Mesodermal cell (in vitro differentiated cells): Measurements from ENCODE around the gene EHBP1L1. TPM values are rescaled to one million over a fixed set of nuclear protein-coding genes. Genes with fewer than 3 reads are reported as not detected.

Experiments used
- H3K27ac ChIP-seq: 2 replicates; pipeline ENCODE4 v1.7.0; 2013; ENCODE audit warnings: mild to moderate bottlenecking, low read depth, low read length, moderate library complexity; ENCODE audit not compliant: severe bottlenecking
- H3K36me3 ChIP-seq: 2 replicates; pipeline ENCODE4 v1.7.1; 2013; ENCODE audit warnings: mild to moderate bottlenecking, low read length, moderate library complexity; ENCODE audit not compliant: control insufficient read depth, insufficient read depth
- H3K4me1 ChIP-seq: one replicate; pipeline ENCODE4 v1.7.1; 2013; ENCODE audit warnings: mild to moderate bottlenecking, low read length; ENCODE audit not compliant: insufficient read depth, control insufficient read depth, poor library complexity, severe bottlenecking
- H3K4me3 ChIP-seq: 2 replicates; pipeline ENCODE4 v1.7.0; 2013; ENCODE audit warnings: low read length, control low read depth, mild to moderate bottlenecking; ENCODE audit not compliant: insufficient read depth, poor library complexity, severe bottlenecking; ENCODE audit errors: extremely low read depth
- H3K9me3 ChIP-seq: 2 replicates; pipeline ENCODE4 v1.7.1; 2013; ENCODE audit warnings: mild to moderate bottlenecking, low read length, moderate library complexity; ENCODE audit not compliant: control insufficient read depth
- WGBS, 2 experiments: methylation state at CpG; one replicate each; pipeline ENCODE4 v1.1.5; 2013; ENCODE audit warnings: missing lambda C conversion rate in 2 of 2; ENCODE audit not compliant: insufficient coverage in 2 of 2; 5-methylcytosine and 5-hydroxymethylcytosine counted together
- polyA plus RNA-seq, 2 experiments: library from polyadenylated mRNA; stranded (reverse); fragments of 50-300 nt; gene quantifications; one replicate each; pipeline ENCODE4 v1.2.3, GENCODE V29; 2013

Gene EHBP1L1
- polyA plus RNA-seq (2013, experiment 1 of 2), result 18.8 TPM
- polyA plus RNA-seq (2013, experiment 2 of 2), result 18.2 TPM

DNA sequence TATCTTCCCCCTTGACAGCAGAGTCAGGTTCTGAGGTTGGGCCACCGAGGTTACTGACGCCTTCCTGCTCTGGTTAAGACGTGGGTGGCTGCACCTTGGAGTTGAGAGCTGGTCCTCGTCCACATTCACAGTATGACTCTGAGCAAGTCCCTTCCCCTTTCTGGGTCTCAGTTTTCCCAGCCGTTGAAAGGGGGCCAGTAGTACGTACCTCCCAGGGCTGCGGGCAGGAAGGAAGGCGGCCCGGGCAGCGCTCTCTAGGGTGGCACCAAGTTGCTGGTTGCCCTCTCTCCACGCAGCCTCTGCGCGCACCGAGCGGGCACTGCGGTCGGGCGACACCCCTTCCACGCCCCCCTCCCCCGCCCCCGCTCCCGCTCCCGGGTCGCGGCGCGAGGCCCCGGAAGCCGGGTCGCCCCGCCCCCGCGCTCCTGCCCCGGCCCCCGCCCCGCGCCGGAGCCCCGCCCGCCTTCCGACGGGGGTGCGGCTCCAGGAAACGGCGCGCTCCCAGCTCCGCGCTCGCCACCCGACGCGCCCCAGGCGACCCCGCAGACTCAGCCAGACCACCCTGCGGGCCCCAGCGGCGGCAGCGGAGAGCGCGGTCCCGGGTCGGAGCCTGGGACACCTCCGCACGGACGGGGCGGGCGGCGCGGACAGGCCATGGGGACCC, at the start of gene EHBP1L1:
Gene EHBP1L1, plus strand, starts transcription at position 486 of the 664 bp plus-strand sequence. CDS start 250 bp downstream, outside the sequence.
- H3K36me3 ChIP-seq, result peaks cover 12% of the 10 kb centered on the region
- 2 to 7% methylated on average over 26 to 47 of the region's 69 CpGs for WGBS, 2 experiments
- peaks cover 50% of the 10 kb centered on the region for H3K4me1 ChIP-seq
- no peaks in the 10 kb centered on the region for H3K9me3 ChIP-seq
- peak within 1 kb of the TSS; percentile 75 for H3K27ac ChIP-seq
- H3K4me3 ChIP-seq, result peak within 1 kb of the TSS; percentile 37

DNA sequence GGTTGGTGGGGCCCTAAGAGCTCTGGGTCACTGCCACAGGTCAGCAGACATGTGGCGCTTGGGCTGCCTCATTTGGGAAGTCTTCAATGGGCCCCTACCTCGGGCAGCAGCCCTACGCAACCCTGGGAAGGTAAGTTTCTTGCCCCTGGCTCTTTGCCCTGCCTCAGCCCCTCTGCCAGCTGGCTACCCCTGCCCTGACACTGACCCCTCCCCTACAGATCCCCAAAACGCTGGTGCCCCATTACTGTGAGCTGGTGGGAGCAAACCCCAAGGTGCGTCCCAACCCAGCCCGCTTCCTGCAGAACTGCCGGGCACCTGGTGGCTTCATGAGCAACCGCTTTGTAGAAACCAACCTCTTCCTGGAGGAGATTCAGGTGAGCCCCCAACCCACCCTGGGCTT, 49.1 kb upstream of the EHBP1L1 start:
- no peaks in the 10 kb centered on the region for H3K9me3 ChIP-seq
- H3K36me3 ChIP-seq, result peaks cover 53% of the 10 kb centered on the region
- WGBS, 2 experiments, result 97 to 98% methylated on average over 7 to 8 of the region's 8 CpGs
- no peak overlapping the region for H3K27ac ChIP-seq
- H3K4me3 ChIP-seq, result no peak overlapping the region
- peaks cover 27% of the 10 kb centered on the region for H3K4me1 ChIP-seq

DNA sequence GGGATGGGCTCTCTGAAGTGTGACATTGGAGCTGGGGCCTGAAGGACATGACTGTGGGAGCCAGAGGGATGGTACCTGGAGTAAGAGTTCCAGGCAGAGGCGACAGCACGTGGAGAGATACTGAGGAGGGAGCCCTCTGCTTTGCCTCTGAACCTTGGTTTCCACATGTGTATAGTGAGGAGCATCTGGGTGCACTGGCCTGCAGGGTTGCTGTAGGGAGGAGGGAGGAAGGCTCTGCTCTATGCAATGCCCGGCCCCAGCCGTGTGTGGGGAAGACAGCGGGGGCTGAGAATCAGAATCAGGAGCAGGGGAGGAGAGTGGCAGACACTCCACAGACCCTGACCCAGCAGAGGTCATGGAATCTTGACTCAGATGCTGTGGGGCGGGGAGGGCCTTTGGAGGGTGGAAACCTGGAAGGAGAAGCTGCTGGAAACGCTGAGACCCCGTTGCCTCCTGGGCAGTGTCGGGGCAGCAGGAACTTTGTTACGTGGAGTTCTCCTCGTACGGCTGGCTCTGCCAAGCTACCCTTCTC, 47.0 kb upstream of the EHBP1L1 start:
- no peaks in the 10 kb centered on the region for H3K9me3 ChIP-seq
- peaks cover 72% of the 10 kb centered on the region for H3K36me3 ChIP-seq
- peaks cover 7% of the 10 kb centered on the region for H3K4me1 ChIP-seq
- H3K27ac ChIP-seq, result no peak overlapping the region
- H3K4me3 ChIP-seq, result no peak overlapping the region
- WGBS, 2 experiments, result 98 to 99% methylated on average over 7 to 12 of the region's 12 CpGs

- H3K9me3 ChIP-seq, result no peaks in the 10 kb centered on the region
- no peak overlapping the region for H3K27ac ChIP-seq
- peaks cover 77% of the 10 kb centered on the region for H3K36me3 ChIP-seq
- H3K4me1 ChIP-seq, result no peaks in the 10 kb centered on the region
- 90 to 97% methylated on average over 9 to 10 of the region's 10 CpGs for WGBS, 2 experiments
- H3K4me3 ChIP-seq, result no peak overlapping the region
Observed at GRCh38 chr11:65529475-65530156, 46.2 kb upstream of the EHBP1L1 start.

DNA sequence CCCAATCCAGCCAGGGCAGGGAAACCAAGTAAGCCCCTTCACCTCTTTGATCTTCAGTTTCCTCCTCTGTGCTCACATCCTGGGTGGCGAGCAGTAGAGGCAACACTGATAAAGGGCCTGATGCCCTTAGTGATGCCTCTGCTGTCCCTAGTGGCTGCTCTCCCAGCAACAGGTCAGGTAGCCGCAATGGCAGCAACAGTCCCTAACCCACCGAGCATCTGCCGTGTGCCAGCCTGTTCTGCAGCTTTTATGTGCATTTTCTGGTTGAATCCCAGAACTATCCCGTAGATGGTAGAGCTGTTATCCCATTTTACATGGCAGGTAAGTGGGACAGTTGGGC, 45.7 kb upstream of the EHBP1L1 start:
- 85 to 100% methylated on average over 4 to 5 of the region's 5 CpGs for WGBS, 2 experiments
- no peaks in the 10 kb centered on the region for H3K4me1 ChIP-seq
- no peak overlapping the region for H3K4me3 ChIP-seq
- no peaks in the 10 kb centered on the region for H3K9me3 ChIP-seq
- H3K27ac ChIP-seq, result no peak overlapping the region
- peaks cover 82% of the 10 kb centered on the region for H3K36me3 ChIP-seq

GRCh38 chr11:65532388-65533064, 43.3 kb upstream of the EHBP1L1 start:
- Histone ChIP-seq H3K36me3 (peaks cover 87% of the 10 kb centered on the region), H3K27ac (no peak overlapping the region), H3K4me1 (no peaks in the 10 kb centered on the region), H3K9me3 (no peaks in the 10 kb centered on the region), H3K4me3 (no peak overlapping the region)
- 95% methylated on average over 13 of the region's 15 CpGs for WGBS, 2 experiments

- 95 to 99% methylated on average over 9 of the region's 9 CpGs for WGBS, 2 experiments
- no peak overlapping the region for H3K27ac ChIP-seq
- no peaks in the 10 kb centered on the region for H3K4me1 ChIP-seq
- peaks cover 76% of the 10 kb centered on the region for H3K36me3 ChIP-seq
- H3K4me3 ChIP-seq, result no peak overlapping the region
- no peaks in the 10 kb centered on the region for H3K9me3 ChIP-seq
Observed at GRCh38 chr11:65535102-65535501, 40.8 kb upstream of the EHBP1L1 start.

DNA sequence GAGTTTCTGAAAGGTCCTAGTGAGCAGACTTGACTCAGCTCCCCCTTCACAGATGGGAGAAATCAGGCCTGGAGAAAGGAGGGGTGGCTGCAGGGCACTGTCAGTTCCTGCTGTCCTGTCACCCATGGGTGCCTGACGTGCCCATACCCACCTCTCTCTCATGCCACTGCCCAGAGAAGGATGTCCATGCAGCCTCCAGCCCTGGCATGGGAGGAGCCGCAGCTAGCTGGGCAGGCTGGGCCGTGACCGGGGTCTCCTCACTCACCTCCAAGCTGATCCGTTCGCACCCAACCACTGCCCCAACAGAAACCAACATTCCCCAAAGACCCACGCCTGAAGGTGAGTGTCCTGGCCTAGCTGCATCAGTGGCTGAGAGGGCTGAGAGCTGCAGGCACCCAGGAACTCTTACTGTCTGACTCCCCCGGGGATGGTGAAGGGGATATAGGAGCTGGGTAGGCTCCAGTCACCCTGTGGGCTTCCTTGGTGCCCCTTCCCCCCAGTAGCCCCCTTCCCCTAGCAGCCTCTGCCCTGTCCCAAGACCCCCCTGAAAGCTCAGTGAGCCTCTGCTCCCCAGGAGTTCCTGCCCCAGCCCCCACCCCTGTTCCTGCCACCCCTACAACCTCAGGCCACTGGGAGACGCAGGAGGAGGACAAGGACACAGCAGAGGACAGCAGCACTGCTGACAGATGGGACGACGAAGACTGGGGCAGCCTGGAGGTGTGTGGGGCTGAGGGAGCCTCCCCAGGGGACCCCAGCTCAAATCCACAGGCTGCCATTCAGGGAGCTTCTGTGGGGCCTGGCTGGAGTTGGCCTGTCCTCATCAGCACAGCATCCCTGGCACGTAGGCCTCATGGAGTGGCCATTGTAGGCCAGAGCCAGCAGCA, 39.2 kb upstream of the EHBP1L1 start:
- Histone ChIP-seq H3K4me3 (no peak overlapping the region), H3K9me3 (no peaks in the 10 kb centered on the region), H3K27ac (no peak overlapping the region), H3K36me3 (peaks cover 60% of the 10 kb centered on the region), H3K4me1 (no peaks in the 10 kb centered on the region)
- 98 to 99% methylated on average over 7 to 8 of the region's 12 CpGs for WGBS, 2 experiments

- no peaks in the 10 kb centered on the region for H3K4me1 ChIP-seq
- 100% methylated on average over 1 of the region's 2 CpGs; no CpG with 5 or more reads in 1 of the 2 experiments for WGBS, 2 experiments
- H3K36me3 ChIP-seq, result peaks cover 55% of the 10 kb centered on the region
- no peak overlapping the region for H3K27ac ChIP-seq
- no peak overlapping the region for H3K4me3 ChIP-seq
- H3K9me3 ChIP-seq, result no peaks in the 10 kb centered on the region
Observed at GRCh38 chr11:65537296-65537597, 38.6 kb upstream of the EHBP1L1 start.

- WGBS, 2 experiments, result 93 to 97% methylated on average over 12 to 14 of the region's 18 CpGs
- Histone ChIP-seq H3K36me3 (peaks cover 50% of the 10 kb centered on the region), H3K4me3 (no peak overlapping the region), H3K4me1 (no peaks in the 10 kb centered on the region), H3K27ac (no peak overlapping the region), H3K9me3 (no peaks in the 10 kb centered on the region)
Observed at GRCh38 chr11:65537620-65538231, 38.1 kb upstream of the EHBP1L1 start.
